ENCODE data around the gene SETBP1. TPM values are rescaled to one million over a fixed set of nuclear protein-coding genes. Genes with fewer than 3 reads are reported as not detected.

SETBP1 gene
- total and polyA plus RNA-seq, 2 of the 13 experiments (the other 11 are each of a cell fraction or from before 2014, with no cell fraction given): 0.18 to 0.65 TPM

GRCh38 chr18:44807766-44808165 lies 127.1 kb downstream of the SETBP1 start (continued):
- TF ChIP-seq, protein P1, sequence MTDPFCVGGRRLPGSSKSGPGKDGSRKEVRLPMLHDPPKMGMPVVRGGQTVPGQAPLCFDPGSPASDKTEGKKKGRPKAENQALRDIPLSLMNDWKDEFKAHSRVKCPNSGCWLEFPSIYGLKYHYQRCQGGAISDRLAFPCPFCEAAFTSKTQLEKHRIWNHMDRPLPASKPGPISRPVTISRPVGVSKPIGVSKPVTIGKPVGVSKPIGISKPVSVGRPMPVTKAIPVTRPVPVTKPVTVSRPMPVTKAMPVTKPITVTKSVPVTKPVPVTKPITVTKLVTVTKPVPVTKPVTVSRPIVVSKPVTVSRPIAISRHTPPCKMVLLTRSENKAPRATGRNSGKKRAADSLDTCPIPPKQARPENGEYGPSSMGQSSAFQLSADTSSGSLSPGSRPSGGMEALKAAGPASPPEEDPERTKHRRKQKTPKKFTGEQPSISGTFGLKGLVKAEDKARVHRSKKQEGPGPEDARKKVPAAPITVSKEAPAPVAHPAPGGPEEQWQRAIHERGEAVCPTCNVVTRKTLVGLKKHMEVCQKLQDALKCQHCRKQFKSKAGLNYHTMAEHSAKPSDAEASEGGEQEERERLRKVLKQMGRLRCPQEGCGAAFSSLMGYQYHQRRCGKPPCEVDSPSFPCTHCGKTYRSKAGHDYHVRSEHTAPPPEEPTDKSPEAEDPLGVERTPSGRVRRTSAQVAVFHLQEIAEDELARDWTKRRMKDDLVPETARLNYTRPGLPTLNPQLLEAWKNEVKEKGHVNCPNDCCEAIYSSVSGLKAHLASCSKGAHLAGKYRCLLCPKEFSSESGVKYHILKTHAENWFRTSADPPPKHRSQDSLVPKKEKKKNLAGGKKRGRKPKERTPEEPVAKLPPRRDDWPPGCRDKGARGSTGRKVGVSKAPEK (CRISPR knock-in tag; IDR thresholded peaks at IDR 0.05; ENCODE audit: borderline replicate concordance): no peak
- 0 out of 2 replicates have a peak, but pooled peaks have one; percentile 15 for TF ChIP-seq MAX (IDR thresholded peaks at IDR 0.05)
- TF ChIP-seq NFYC (CRISPR knock-in tag; IDR thresholded peaks at IDR 0.05): no peak
- TF ChIP-seq, protein P2, sequence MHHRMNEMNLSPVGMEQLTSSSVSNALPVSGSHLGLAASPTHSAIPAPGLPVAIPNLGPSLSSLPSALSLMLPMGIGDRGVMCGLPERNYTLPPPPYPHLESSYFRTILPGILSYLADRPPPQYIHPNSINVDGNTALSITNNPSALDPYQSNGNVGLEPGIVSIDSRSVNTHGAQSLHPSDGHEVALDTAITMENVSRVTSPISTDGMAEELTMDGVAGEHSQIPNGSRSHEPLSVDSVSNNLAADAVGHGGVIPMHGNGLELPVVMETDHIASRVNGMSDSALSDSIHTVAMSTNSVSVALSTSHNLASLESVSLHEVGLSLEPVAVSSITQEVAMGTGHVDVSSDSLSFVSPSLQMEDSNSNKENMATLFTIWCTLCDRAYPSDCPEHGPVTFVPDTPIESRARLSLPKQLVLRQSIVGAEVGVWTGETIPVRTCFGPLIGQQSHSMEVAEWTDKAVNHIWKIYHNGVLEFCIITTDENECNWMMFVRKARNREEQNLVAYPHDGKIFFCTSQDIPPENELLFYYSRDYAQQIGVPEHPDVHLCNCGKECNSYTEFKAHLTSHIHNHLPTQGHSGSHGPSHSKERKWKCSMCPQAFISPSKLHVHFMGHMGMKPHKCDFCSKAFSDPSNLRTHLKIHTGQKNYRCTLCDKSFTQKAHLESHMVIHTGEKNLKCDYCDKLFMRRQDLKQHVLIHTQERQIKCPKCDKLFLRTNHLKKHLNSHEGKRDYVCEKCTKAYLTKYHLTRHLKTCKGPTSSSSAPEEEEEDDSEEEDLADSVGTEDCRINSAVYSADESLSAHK (CRISPR knock-in tag; IDR thresholded peaks at IDR 0.05; ENCODE audit: borderline replicate concordance): no peak
- TF ChIP-seq, protein P3, sequence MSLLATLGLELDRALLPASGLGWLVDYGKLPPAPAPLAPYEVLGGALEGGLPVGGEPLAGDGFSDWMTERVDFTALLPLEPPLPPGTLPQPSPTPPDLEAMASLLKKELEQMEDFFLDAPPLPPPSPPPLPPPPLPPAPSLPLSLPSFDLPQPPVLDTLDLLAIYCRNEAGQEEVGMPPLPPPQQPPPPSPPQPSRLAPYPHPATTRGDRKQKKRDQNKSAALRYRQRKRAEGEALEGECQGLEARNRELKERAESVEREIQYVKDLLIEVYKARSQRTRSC (CRISPR knock-in tag; IDR thresholded peaks at IDR 0.05; ENCODE audit: low read depth): no peak
- no peak for TF ChIP-seq MTA3 (CRISPR knock-in tag; IDR thresholded peaks at IDR 0.05)
- TF ChIP-seq IKZF5 (CRISPR knock-in tag; IDR thresholded peaks at IDR 0.05): no peak; the same call in 1 of the 2 replicates
- no peak for TF ChIP-seq ZKSCAN8 (CRISPR knock-in tag; IDR thresholded peaks at IDR 0.05; ENCODE audit: borderline replicate concordance)
- TF ChIP-seq ZMAT3 (CRISPR knock-in tag; conservative IDR thresholded peaks at IDR 0.05): no peak
- no peak for TF ChIP-seq NFRKB (IDR thresholded peaks at IDR 0.05)
- no peak for TF ChIP-seq ZNF441 (CRISPR knock-in tag; IDR thresholded peaks at IDR 0.05; ENCODE audit: borderline replicate concordance)
- no peak for TF ChIP-seq ZFP41 (CRISPR knock-in tag; IDR thresholded peaks at IDR 0.05; ENCODE audit: borderline replicate concordance)
